Panc1 (cell line): ENCODE results near the gene EIPR1. TPM values are rescaled to one million over a fixed set of nuclear protein-coding genes. Genes with fewer than 3 reads are reported as not detected.

Experiments used
- ATAC-seq: fragments of 200-7000 bp; cut with Tn5 transposase; 2 replicates; pipeline ENCODE4 v1.9.1; 2020; ENCODE audit warnings: mild to moderate bottlenecking, moderate library complexity
- BruUV-seq: library from RNA; stranded (reverse); fragments of 400-500 nt; replicated peaks from 2 replicates; lab custom pipeline; 2021; lab: Mats Ljungman, UMichigan
- CTCF ChIA-PET: fragments of 300-600 bp; sonication (Branson Sonifier 250); formaldehyde crosslinking; loops from one replicate; lab custom pipeline; 2022; ENCODE audit warnings: antibody characterized with exemption; lab: Charles Lee
- POLR2A ChIA-PET: fragments of 300-600 bp; sonication (Branson Sonifier 250); formaldehyde crosslinking; loops from one replicate; lab custom pipeline; 2022; ENCODE audit warnings: antibody characterized with exemption; lab: Charles Lee
- DNase-seq: peaks from one replicate; pipeline ENCODE4 v3.0.0-alpha.2; 2010; ENCODE audit warnings: low read depth, low spot score
- H3K27ac ChIP-seq: 2 replicates; pipeline ENCODE4 v1.5.1; 2011; ENCODE audit warnings: mild to moderate bottlenecking, low read length, inconsistent platforms
- H3K27me3 ChIP-seq: fragments of 200-500 bp; sonication (Bioruptor generic); 2 replicates; pipeline ENCODE4 v1.6.0; 2014; ENCODE audit warnings: low read length, inconsistent platforms; ENCODE audit not compliant: control insufficient read depth, insufficient read depth
- H3K36me3 ChIP-seq: fragments of 200-500 bp; sonication (Bioruptor generic); 2 replicates; pipeline ENCODE4 v1.5.1; 2014; ENCODE audit warnings: inconsistent platforms, mild to moderate bottlenecking, low read length, moderate library complexity; ENCODE audit not compliant: control insufficient read depth, insufficient read depth
- H3K4me1 ChIP-seq: 2 replicates; pipeline ENCODE4 v1.5.1; 2011; ENCODE audit warnings: inconsistent platforms, mild to moderate bottlenecking, low read length, moderate library complexity; ENCODE audit not compliant: control insufficient read depth, insufficient read depth
- H3K4me3 ChIP-seq, 2 experiments: 2 replicates each; pipeline ENCODE4 v1.5.1; 2011 to 2012; ENCODE audit warnings: low read depth in 2 of 2, low read length in 2 of 2, mild to moderate bottlenecking in 2 of 2, inconsistent platforms in 1 of 2, moderate library complexity in 1 of 2
- H3K9me3 ChIP-seq: fragments of 200-500 bp; sonication (Bioruptor generic); 2 replicates; pipeline ENCODE4 v1.5.1; 2014; ENCODE audit warnings: low read depth, mild to moderate bottlenecking, inconsistent platforms, low read length, moderate library complexity; ENCODE audit not compliant: control insufficient read depth, insufficient read depth
- POLR2AphosphoS5 ChIP-seq: IDR thresholded peaks from 2 replicates; pipeline ENCODE4 v1.6.1; 2012; ENCODE audit warnings: mild to moderate bottlenecking, low read depth, low read length, moderate library complexity
- SIN3A ChIP-seq: IDR thresholded peaks from 2 replicates; pipeline ENCODE4 v1.6.1; 2012; ENCODE audit warnings: low read depth, mild to moderate bottlenecking, low read length, moderate library complexity, borderline replicate concordance; ENCODE audit not compliant: insufficient read depth
- TCF7L2 ChIP-seq: IDR thresholded peaks from 2 replicates; pipeline ENCODE4 v1.6.1; 2011; ENCODE audit warnings: mild to moderate bottlenecking, low read depth, low read length, inconsistent platforms
- in situ Hi-C: cut with HindIII; loops from 2 replicates; pipeline ENCODE4 v1.10.0; 2016; ENCODE audit warnings: low sequenced_read_pairs, low pct_unique_long_range_greater_than_20kb
- intact Hi-C: fragments of 100-400 bp; cut with micrococcal nuclease; formaldehyde crosslinking; loops from one replicate; pipeline ENCODE4 v1.10.0; 2022; ENCODE audit not compliant: unreplicated experiment
- total RNA-seq: library from RNA; stranded (reverse); gene quantifications from one replicate; pipeline ENCODE4 v1.2.1, GENCODE V29; 2021; ENCODE audit not compliant: unreplicated experiment
- TF ChIP-seq, protein P1 (sequence below), 2 experiments: IDR thresholded peaks; 2 replicates each; pipeline ENCODE4 v1.6.1; 2011 to 2012; ENCODE audit warnings: low read depth in 2 of 2, control low read depth in 1 of 2, low read length in 1 of 2, mild to moderate bottlenecking in 1 of 2, moderate library complexity in 1 of 2; ENCODE audit not compliant: insufficient read depth in 1 of 2
- TF ChIP-seq, protein P2 (sequence below): fragments of 450-650 bp; IDR thresholded peaks from 2 replicates; pipeline ENCODE4 v1.5.1; 2017; ENCODE audit warnings: mild to moderate bottlenecking

Gene EIPR1
- total RNA-seq, 1 experiment from 2014 or later = 26.7 TPM

DNA sequence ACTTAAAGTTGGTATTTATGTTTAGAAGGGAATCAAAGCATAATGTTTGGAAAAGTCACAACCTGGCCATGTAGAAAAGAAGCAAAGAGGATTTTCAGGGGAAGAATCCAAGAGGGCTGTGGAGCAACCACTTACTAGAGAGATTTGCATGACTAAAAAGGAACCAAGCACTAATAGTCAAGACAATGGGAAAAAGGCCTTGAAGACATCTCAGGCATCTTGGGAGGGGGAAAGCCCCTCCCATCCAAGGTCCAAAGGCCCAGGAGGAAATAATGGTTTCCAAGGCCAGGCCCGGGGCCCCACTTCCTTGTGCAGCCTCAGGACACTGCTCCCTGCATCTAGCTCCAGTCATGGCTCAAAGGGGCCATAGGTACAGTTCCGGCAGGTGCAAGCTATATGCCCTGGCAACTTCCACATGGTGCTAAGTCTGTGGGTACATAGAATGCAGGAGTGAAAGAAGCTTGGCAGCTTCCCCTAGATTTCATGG is 128.1 kb downstream of the EIPR1 start:
- no peak for ATAC-seq
- ChIA-PET POLR2A (no interaction called here), CTCF (no interaction called here)
- Histone ChIP-seq H3K4me1 (no peaks in the 10 kb centered on the region), H3K36me3 (no peaks in the 10 kb centered on the region), H3K9me3 (no peaks in the 10 kb centered on the region), H3K27me3 (no peaks in the 10 kb centered on the region), H3K27ac (no peak overlapping the region), H3K4me3 (no peak overlapping the region)
- no TSS peak for BruUV-seq
- in situ Hi-C loops = no loop called here
- TF ChIP-seq POLR2AphosphoS5 = no peak
- no peak for TF ChIP-seq SIN3A
- no peak for TF ChIP-seq TCF7L2
- TF ChIP-seq, protein P1, sequence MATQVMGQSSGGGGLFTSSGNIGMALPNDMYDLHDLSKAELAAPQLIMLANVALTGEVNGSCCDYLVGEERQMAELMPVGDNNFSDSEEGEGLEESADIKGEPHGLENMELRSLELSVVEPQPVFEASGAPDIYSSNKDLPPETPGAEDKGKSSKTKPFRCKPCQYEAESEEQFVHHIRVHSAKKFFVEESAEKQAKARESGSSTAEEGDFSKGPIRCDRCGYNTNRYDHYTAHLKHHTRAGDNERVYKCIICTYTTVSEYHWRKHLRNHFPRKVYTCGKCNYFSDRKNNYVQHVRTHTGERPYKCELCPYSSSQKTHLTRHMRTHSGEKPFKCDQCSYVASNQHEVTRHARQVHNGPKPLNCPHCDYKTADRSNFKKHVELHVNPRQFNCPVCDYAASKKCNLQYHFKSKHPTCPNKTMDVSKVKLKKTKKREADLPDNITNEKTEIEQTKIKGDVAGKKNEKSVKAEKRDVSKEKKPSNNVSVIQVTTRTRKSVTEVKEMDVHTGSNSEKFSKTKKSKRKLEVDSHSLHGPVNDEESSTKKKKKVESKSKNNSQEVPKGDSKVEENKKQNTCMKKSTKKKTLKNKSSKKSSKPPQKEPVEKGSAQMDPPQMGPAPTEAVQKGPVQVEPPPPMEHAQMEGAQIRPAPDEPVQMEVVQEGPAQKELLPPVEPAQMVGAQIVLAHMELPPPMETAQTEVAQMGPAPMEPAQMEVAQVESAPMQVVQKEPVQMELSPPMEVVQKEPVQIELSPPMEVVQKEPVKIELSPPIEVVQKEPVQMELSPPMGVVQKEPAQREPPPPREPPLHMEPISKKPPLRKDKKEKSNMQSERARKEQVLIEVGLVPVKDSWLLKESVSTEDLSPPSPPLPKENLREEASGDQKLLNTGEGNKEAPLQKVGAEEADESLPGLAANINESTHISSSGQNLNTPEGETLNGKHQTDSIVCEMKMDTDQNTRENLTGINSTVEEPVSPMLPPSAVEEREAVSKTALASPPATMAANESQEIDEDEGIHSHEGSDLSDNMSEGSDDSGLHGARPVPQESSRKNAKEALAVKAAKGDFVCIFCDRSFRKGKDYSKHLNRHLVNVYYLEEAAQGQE (IDR thresholded peaks at IDR 0.05; ENCODE audit: insufficient read depth in 1 of 2, low read depth in 2 of 2, low read length in 1 of 2) = no peak
- TF ChIP-seq, protein P2, sequence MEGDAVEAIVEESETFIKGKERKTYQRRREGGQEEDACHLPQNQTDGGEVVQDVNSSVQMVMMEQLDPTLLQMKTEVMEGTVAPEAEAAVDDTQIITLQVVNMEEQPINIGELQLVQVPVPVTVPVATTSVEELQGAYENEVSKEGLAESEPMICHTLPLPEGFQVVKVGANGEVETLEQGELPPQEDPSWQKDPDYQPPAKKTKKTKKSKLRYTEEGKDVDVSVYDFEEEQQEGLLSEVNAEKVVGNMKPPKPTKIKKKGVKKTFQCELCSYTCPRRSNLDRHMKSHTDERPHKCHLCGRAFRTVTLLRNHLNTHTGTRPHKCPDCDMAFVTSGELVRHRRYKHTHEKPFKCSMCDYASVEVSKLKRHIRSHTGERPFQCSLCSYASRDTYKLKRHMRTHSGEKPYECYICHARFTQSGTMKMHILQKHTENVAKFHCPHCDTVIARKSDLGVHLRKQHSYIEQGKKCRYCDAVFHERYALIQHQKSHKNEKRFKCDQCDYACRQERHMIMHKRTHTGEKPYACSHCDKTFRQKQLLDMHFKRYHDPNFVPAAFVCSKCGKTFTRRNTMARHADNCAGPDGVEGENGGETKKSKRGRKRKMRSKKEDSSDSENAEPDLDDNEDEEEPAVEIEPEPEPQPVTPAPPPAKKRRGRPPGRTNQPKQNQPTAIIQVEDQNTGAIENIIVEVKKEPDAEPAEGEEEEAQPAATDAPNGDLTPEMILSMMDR = no peak
- no peak for DNase-seq
- intact Hi-C loops = no loop called here

DNA sequence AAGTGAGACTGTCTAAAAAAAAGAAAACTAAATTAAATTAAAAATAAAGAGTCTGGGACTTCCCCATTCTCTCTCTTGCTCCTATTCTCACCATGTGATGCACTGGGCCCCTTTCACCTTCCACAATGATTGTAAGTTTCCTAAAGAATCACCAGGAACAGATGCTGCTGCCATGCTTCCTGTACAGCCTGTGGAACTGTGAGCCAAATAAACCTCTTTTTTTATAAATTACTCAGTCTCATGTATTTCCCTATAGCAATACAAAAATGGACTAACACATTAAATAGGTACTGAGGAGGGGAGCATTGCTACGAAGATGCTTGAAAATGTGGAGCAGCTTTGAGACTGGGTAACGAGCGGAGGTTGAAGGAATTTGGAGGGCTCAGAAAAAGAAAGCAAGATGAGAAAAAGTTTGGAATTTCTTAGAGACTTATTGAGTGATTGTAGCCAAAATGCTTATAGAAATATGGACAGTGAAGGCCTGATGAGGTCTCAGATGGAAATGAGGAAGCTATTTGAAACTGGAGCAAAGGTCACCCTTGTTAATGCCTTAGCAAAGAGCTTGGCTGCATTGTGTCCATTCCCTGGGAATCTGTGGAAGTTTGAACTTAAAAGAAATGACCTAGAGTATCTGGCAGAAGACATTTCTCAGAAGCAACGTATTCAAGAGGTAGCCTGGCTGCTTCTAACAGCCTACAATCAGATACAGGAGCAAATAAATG is 128.7 kb downstream of the EIPR1 start:
- Histone ChIP-seq H3K27ac (no peak overlapping the region), H3K4me3 (no peak overlapping the region), H3K4me1 (no peaks in the 10 kb centered on the region), H3K36me3 (no peaks in the 10 kb centered on the region), H3K9me3 (no peaks in the 10 kb centered on the region), H3K27me3 (no peaks in the 10 kb centered on the region)
- intact Hi-C loops = no loop called here
- CTCF ChIA-PET = no interaction called here
- no peak for DNase-seq
- POLR2A ChIA-PET = no interaction called here
- no TSS peak for BruUV-seq
- in situ Hi-C loops = no loop called here
- TF ChIP-seq TCF7L2 (no peak), SIN3A (no peak), POLR2AphosphoS5 (no peak)
- TF ChIP-seq, protein P1 (IDR thresholded peaks at IDR 0.05; ENCODE audit: insufficient read depth in 1 of 2, low read depth in 2 of 2, low read length in 1 of 2) = no peak
- TF ChIP-seq, protein P2 = no peak
- ATAC-seq = no peak
